Sigmoid colon (tissue), 7 donors: ENCODE data around the gene PRH1. TPM values are rescaled to one million over a fixed set of nuclear protein-coding genes. Genes with fewer than 3 reads are reported as not detected.

Experiments
- DNase-seq: peaks from one replicate; pipeline ENCODE4 v3.0.0-alpha.2; 2019
- H3K27ac ChIP-seq, 4 donors: fragments of 200-600 bp; sonication (generic); one replicate each; pipeline ENCODE4 v1.5.1; 2016 to 2019; ENCODE audit warnings: mild to moderate bottlenecking in 1 of 4
- H3K27me3 ChIP-seq, 3 donors: fragments of 200-600 bp; sonication (generic); one replicate each; pipeline ENCODE4 v1.5.1; 2019; ENCODE audit warnings: mild to moderate bottlenecking in 1 of 3
- H3K36me3 ChIP-seq, 4 donors: fragments of 200-600 bp; sonication (generic); one replicate each; pipeline ENCODE4 v1.5.1; 2016 to 2019
- H3K4me1 ChIP-seq, 4 donors: fragments of 200-600 bp; sonication (generic); one replicate each; pipeline ENCODE4 v1.5.1; 2017 to 2019
- H3K4me3 ChIP-seq, 4 donors: fragments of 200-600 bp; sonication (generic); one replicate each; pipeline ENCODE4 v1.5.1; 2017 to 2019; ENCODE audit warnings: mild to moderate bottlenecking in 2 of 4, moderate library complexity in 1 of 4
- H3K9me3 ChIP-seq, 4 donors: fragments of 200-600 bp in 3 of 4; sonication (generic) in 3 of 4; one replicate each; pipeline versions ENCODE4 v1.5.1 to v1.6.1; 2013 to 2019
- CTCF ChIP-seq, 4 experiments: fragments of 450-650 bp in 3 of 4; fragments of 200-600 bp in 1 of 4; IDR thresholded peaks; one replicate each; pipeline ENCODE4 v1.5.1; 2016 to 2019; ENCODE audit warnings: antibody characterized with exemption in 4 of 4, mild to moderate bottlenecking in 3 of 4, moderate library complexity in 2 of 4
- EP300 ChIP-seq, 4 donors: sonication (generic); formaldehyde crosslinking; IDR thresholded peaks; one replicate each; pipeline ENCODE4 v1.6.1; 2017; ENCODE audit warnings: antibody characterized with exemption in 4 of 4
- POLR2A ChIP-seq, 2 donors: fragments of 450-650 bp; IDR thresholded peaks; one replicate each; pipeline ENCODE4 v1.6.1; 2016; ENCODE audit warnings: antibody characterized with exemption in 2 of 2, mild to moderate bottlenecking in 2 of 2, moderate library complexity in 2 of 2
- POLR2AphosphoS5 ChIP-seq, 4 donors: sonication (generic); formaldehyde crosslinking; IDR thresholded peaks; one replicate each; pipeline ENCODE4 v1.6.1; 2017; ENCODE audit warnings: antibody characterized with exemption in 4 of 4
- WGBS, 2 donors: extraction: QIAGEN DNeasy Blood & Tissue Kit; methylation state at CpG; one replicate each; pipeline ENCODE4 v1.1.7; 2013; 5-methylcytosine and 5-hydroxymethylcytosine counted together
- intact Hi-C: fragments of 100-400 bp; cut with DNase I; formaldehyde crosslinking; loops from one replicate; pipeline ENCODE4 v1.15.1; 2023
- polyA plus RNA-seq, 3 donors: library from polyadenylated mRNA; stranded (reverse); fragments of 200-250 nt; gene quantifications; one replicate each; pipeline ENCODE4 v1.2.3, GENCODE V29; 2013
- total RNA-seq, 4 donors: library from RNA; depleted of rRNA; stranded (reverse); fragments of >200 nt; gene quantifications; one replicate each; pipeline ENCODE4 v1.1.0, GENCODE V29; 2016
- donor health status: healthy with polysubstance abuse.
- donor health status: Bipolar disorder and iron deficiency.
- donor health status: healthy.

The PRH1 gene
- total RNA-seq = 10 to 100 TPM; 20.9 to 53.9 (median 25.1) TPM
- 1 to 10 TPM in 2 of 3 donors, not detected in 1; 2.1 to 2.6 TPM for polyA plus RNA-seq

GRCh38 chr12:10884086-10884725, at the start of gene PRH1:
Gene PRH1, minus strand, starts transcription at chr12:10884255. Its CDS starts 38 bp downstream, at chr12:10884217.
- intact Hi-C loops = no loop called here
- H3K4me3 ChIP-seq = no peak within 1 kb of the TSS
- 96 to 97% methylated on average over 6 of the region's 6 CpGs for whole genome bisulfite sequencing, 2 donors
- H3K4me1 ChIP-seq = no peaks in the 10 kb centered on the region
- no peak within 1 kb of the TSS for H3K27ac ChIP-seq
- no peaks in the 10 kb centered on the region for H3K27me3 ChIP-seq
- TF ChIP-seq EP300 (IDR thresholded peaks at IDR 0.05) = no peak
- no peak for TF ChIP-seq CTCF (IDR thresholded peaks at IDR 0.05)
- no peak for TF ChIP-seq POLR2A (IDR thresholded peaks at IDR 0.05)
- no peak for DNase-seq
- no peaks in the 10 kb centered on the region for H3K9me3 ChIP-seq
- H3K36me3 ChIP-seq = peaks cover 0 to 12% (median 0%) of the 10 kb centered on the region in 4 donors

GRCh38 chr12:10928746-10929286, 44.8 kb upstream of the PRH1 start, which contains the start of gene PRH2:
Gene PRH2, plus strand, starts transcription at chr12:10929236. Its CDS starts 38 bp downstream, at chr12:10929274.
- no peaks in the 10 kb centered on the region for H3K27me3 ChIP-seq
- H3K27ac ChIP-seq = no peak within 1 kb of the TSS
- WGBS, 2 donors = 94 to 95% methylated on average over 5 of the region's 5 CpGs
- no peaks in the 10 kb centered on the region for H3K4me1 ChIP-seq
- no peaks in the 10 kb centered on the region for H3K9me3 ChIP-seq
- intact Hi-C loops = no loop called here
- no peak within 1 kb of the TSS for H3K4me3 ChIP-seq
- no peaks in the 10 kb centered on the region for H3K36me3 ChIP-seq
- no peak for DNase-seq
- TF ChIP-seq CTCF (IDR thresholded peaks at IDR 0.05) (no peak), EP300 (IDR thresholded peaks at IDR 0.05) (no peak), POLR2AphosphoS5 (IDR thresholded peaks at IDR 0.05) (no peak), POLR2A (IDR thresholded peaks at IDR 0.05) (no peak)

GRCh38 chr12:10926269-10926668, 42.2 kb upstream of the PRH1 start:
- no peak overlapping the region for H3K4me3 ChIP-seq
- intact Hi-C loops = no loop called here
- no peak overlapping the region for H3K27ac ChIP-seq
- no peaks in the 10 kb centered on the region for H3K27me3 ChIP-seq
- no peak for DNase-seq
- no peaks in the 10 kb centered on the region for H3K36me3 ChIP-seq
- WGBS, 2 donors = 85 to 86% methylated on average over 5 of the region's 5 CpGs
- no peaks in the 10 kb centered on the region for H3K9me3 ChIP-seq
- no peak for TF ChIP-seq CTCF (IDR thresholded peaks at IDR 0.05)
- TF ChIP-seq POLR2A (IDR thresholded peaks at IDR 0.05) = no peak
- TF ChIP-seq EP300 (IDR thresholded peaks at IDR 0.05) = no peak
- TF ChIP-seq POLR2AphosphoS5 (IDR thresholded peaks at IDR 0.05) = no peak
- H3K4me1 ChIP-seq = no peaks in the 10 kb centered on the region

GRCh38 chr12:10919809-10920208, 35.8 kb upstream of the PRH1 start:
- TF ChIP-seq POLR2AphosphoS5 (IDR thresholded peaks at IDR 0.05) (no peak), POLR2A (IDR thresholded peaks at IDR 0.05) (no peak), CTCF (IDR thresholded peaks at IDR 0.05) (no peak), EP300 (IDR thresholded peaks at IDR 0.05) (no peak)
- 94 to 96% methylated on average over 1 of the region's 1 CpG for WGBS, 2 donors
- Histone ChIP-seq H3K4me3 (no peak overlapping the region), H3K9me3 (no peaks in the 10 kb centered on the region), H3K36me3 (no peaks in the 10 kb centered on the region), H3K4me1 (no peaks in the 10 kb centered on the region), H3K27ac (no peak overlapping the region), H3K27me3 (no peaks in the 10 kb centered on the region)
- DNase-seq = no peak
- intact Hi-C loops = no loop called here
